ENCODE measurements around the gene NES.

DNA sequence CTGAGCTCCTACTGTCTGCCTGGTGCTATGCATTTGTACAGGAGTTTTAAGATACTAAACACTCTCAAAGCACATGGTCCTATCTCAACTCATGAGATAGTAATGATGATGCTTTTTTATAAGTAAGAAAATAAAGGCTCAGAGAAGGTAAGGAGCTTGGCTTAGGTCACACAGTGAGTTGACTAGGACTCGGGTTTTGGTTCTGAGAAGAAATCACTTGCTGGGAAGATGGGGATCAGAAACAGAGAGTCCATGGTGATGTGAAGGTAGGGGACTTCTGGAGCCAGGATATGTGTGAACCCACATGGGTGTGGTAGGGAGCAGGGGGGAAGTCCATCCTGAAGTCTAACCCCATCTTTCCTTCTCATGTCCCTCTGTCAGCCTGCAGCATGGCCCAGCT is 31.5 kb downstream of the NES start:
- TF ChIP-seq GATA3 (IDR thresholded peaks at IDR 0.05; ENCODE audit: low read depth, low read length) = no peak
- TF ChIP-seq GATA2 (IDR thresholded peaks at IDR 0.05; ENCODE audit: low read depth, low read length) = no peak

All from SH-SY5Y (cell line).